Psoas muscle (tissue), 8 donors: ENCODE data around the gene SYCP2L. TPM values are rescaled to one million over a fixed set of nuclear protein-coding genes. Genes with fewer than 3 reads are reported as not detected.
"Not testable (repeated sequence)": the region's sequence is repeated elsewhere in the genome, so short reads cannot be mapped to it uniquely, and the experiment has no call there.

Source experiments
- ATAC-seq, 4 donors: fragments of 200-7000 bp; cut with Tn5 transposase; one replicate each; pipeline ENCODE4 v1.9.1; 2020; ENCODE audit warnings: moderate library complexity in 3 of 4, mild to moderate bottlenecking in 2 of 4
- DNase-seq, 2 donors: peaks; one replicate each; pipeline ENCODE4 v3.0.0-alpha.2; 2020
- H3K27ac ChIP-seq: fragments of 200-600 bp; one replicate; pipeline ENCODE4 v1.8.0; 2022
- H3K27me3 ChIP-seq, 3 donors: fragments of 200-600 bp in 1 of 3; one replicate each; pipeline versions ENCODE4 v1.6.1 to v1.8.0; 2013 to 2022; ENCODE audit warnings: low read length in 2 of 3, mild to moderate bottlenecking in 2 of 3, moderate library complexity in 1 of 3; ENCODE audit not compliant: insufficient read depth in 3 of 3
- H3K36me3 ChIP-seq, 2 donors: fragments of 200-600 bp in 1 of 2; one replicate each; pipeline versions ENCODE4 v1.6.1 to v1.8.0; 2013 to 2022; ENCODE audit warnings: low read depth in 1 of 2, mild to moderate bottlenecking in 1 of 2, moderate library complexity in 1 of 2; ENCODE audit not compliant: insufficient read depth in 1 of 2
- H3K4me1 ChIP-seq: fragments of 200-600 bp; one replicate; pipeline ENCODE4 v1.8.0; 2022
- H3K4me3 ChIP-seq: fragments of 200-600 bp; one replicate; pipeline ENCODE4 v1.8.0; 2022; ENCODE audit warnings: mild to moderate bottlenecking
- H3K9me3 ChIP-seq: fragments of 200-600 bp; one replicate; pipeline ENCODE4 v1.8.0; 2022
- WGBS, 3 donors: extraction: QIAGEN DNeasy Blood & Tissue Kit; methylation state at CpG; one replicate each; pipeline versions ENCODE4 v1.1.6 to v1.1.7; 2013; 5-methylcytosine and 5-hydroxymethylcytosine counted together
- intact Hi-C, 2 donors: fragments of 100-400 bp; cut with DNase I; formaldehyde crosslinking; loops; one replicate each; pipeline versions ENCODE4 v1.11.0 to v1.14.2; 2022
- polyA plus RNA-seq, 3 donors: library from polyadenylated mRNA; stranded (reverse); fragments of 200-250 nt; gene quantifications; one replicate each; pipeline ENCODE4 v1.2.3, GENCODE V29; 2013
- total RNA-seq, 4 donors: library from RNA; stranded (reverse); fragmentation: NEBNext Ultra II Directional in 2 of 4; extraction: Animal tissue kit (Norgen Biotek cat#: 25700) in 2 of 4; gene quantifications; one replicate each; pipeline versions ENCODE4 v1.2.1 to v1.2.4, GENCODE V29; 2021 to 2023
- TF ChIP-seq, protein P1 (sequence below): fragments of 200-600 bp; IDR thresholded peaks from one replicate; pipeline ENCODE4 v1.8.0; 2022; ENCODE audit warnings: antibody characterized with exemption
- donor health status: healthy with polysubstance abuse.
- donor health status: DM: no; HTN: no; CAD: no; lungs with moderate emphysema.
- donor health status: Bipolar disorder and iron deficiency.
- donor health status: healthy.
- donor health status: DM: yes; HTN: yes; CAD: no.
- donor health status: DM: no; HTN: no; CAD: no.
- donor health status: DM: no; HTN: no; CAD: no.
- donor health status: DM: yes; HTN: yes; CAD: no.

SYCP2L gene
- total and polyA plus RNA-seq, 7 donors, result 0.08 to 0.99 (median 0.19) TPM; not detected in 1

- TF ChIP-seq, protein P1, sequence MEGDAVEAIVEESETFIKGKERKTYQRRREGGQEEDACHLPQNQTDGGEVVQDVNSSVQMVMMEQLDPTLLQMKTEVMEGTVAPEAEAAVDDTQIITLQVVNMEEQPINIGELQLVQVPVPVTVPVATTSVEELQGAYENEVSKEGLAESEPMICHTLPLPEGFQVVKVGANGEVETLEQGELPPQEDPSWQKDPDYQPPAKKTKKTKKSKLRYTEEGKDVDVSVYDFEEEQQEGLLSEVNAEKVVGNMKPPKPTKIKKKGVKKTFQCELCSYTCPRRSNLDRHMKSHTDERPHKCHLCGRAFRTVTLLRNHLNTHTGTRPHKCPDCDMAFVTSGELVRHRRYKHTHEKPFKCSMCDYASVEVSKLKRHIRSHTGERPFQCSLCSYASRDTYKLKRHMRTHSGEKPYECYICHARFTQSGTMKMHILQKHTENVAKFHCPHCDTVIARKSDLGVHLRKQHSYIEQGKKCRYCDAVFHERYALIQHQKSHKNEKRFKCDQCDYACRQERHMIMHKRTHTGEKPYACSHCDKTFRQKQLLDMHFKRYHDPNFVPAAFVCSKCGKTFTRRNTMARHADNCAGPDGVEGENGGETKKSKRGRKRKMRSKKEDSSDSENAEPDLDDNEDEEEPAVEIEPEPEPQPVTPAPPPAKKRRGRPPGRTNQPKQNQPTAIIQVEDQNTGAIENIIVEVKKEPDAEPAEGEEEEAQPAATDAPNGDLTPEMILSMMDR, result no peak
- H3K27me3 ChIP-seq, result no peaks in the 10 kb centered on the region
- no peaks in the 10 kb centered on the region for H3K4me1 ChIP-seq
- no peak for DNase-seq
- intact Hi-C loops, result no loop called here
- H3K27ac ChIP-seq, result no peak overlapping the region
- H3K9me3 ChIP-seq, result peaks cover 6% of the 10 kb centered on the region
- 66 to 83% (median 80%) methylated on average over 7 of the region's 7 CpGs for WGBS, 3 donors
- no peak overlapping the region for H3K4me3 ChIP-seq
- H3K36me3 ChIP-seq, result no peaks in the 10 kb centered on the region
- no peak for ATAC-seq
Measured at GRCh38 chr6:10854922-10855632, 31.8 kb upstream of the SYCP2L start.

GRCh38 chr6:10857259-10857658 lies 29.6 kb upstream of the SYCP2L start:
- Histone ChIP-seq H3K9me3 (peaks cover 6% of the 10 kb centered on the region), H3K27me3 (no peaks in the 10 kb centered on the region), H3K4me3 (no peak overlapping the region), H3K4me1 (no peaks in the 10 kb centered on the region), H3K27ac (no peak overlapping the region), H3K36me3 (no peaks in the 10 kb centered on the region)
- DNase-seq (no peak), ATAC-seq (no peak)
- TF ChIP-seq, protein P1, result no peak
- WGBS, 3 donors, result 76 to 81% (median 81%) methylated on average over 2 of the region's 2 CpGs
- intact Hi-C loops, result no loop called here

GRCh38 chr6:10861086-10861485 lies 25.8 kb upstream of the SYCP2L start:
- 83 to 89% (median 88%) methylated on average over 2 of the region's 2 CpGs for WGBS, 3 donors
- no peaks in the 10 kb centered on the region for H3K9me3 ChIP-seq
- ATAC-seq (no peak), DNase-seq (no peak)
- TF ChIP-seq, protein P1, result no peak
- H3K4me1 ChIP-seq, result no peaks in the 10 kb centered on the region
- no peaks in the 10 kb centered on the region for H3K36me3 ChIP-seq
- no peak overlapping the region for H3K27ac ChIP-seq
- H3K4me3 ChIP-seq, result no peak overlapping the region
- intact Hi-C loops, result no loop called here
- H3K27me3 ChIP-seq, result no peaks in the 10 kb centered on the region

GRCh38 chr6:10862361-10862760 lies 24.5 kb upstream of the SYCP2L start:
- Histone ChIP-seq H3K27me3 (no peaks in the 10 kb centered on the region), H3K36me3 (no peaks in the 10 kb centered on the region), H3K9me3 (no peaks in the 10 kb centered on the region), H3K27ac (no peak overlapping the region), H3K4me3 (no peak overlapping the region), H3K4me1 (no peaks in the 10 kb centered on the region)
- TF ChIP-seq, protein P1, result no peak
- ATAC-seq, result no peak
- DNase-seq, result no peak
- WGBS, 3 donors, result 58 to 62% (median 59%) methylated on average over 4 of the region's 4 CpGs
- intact Hi-C loops, result no loop called here

DNA sequence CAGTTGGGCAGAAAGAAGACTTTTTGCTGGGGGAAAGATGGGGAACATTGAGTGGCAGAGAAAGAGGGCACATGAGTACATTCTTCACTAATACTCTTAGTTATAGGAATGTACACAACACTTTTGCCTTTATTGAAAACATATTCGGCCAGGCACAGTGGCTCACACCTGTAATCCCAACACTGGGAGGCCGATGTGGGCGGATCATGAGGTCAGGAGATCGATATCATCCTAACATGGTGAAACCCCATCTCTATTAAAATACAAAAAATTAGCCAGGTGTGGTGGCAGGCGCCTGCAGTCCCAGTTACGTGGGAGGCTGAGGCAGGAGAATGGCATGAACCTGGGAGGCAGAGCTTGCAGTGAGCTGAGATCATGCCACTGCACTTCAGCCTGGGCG lies 23.8 kb upstream of the SYCP2L start:
- intact Hi-C loops, H3K27me3 ChIP-seq, H3K9me3 ChIP-seq, H3K4me1 ChIP-seq, DNase-seq, H3K27ac ChIP-seq, H3K4me3 ChIP-seq, ATAC-seq, H3K36me3 ChIP-seq: not testable (repeated sequence)
- WGBS, 3 donors, result 92 to 100% (median 93%) methylated on average over 6 to 7 of the region's 7 CpGs

GRCh38 chr6:10866709-10867108 lies 20.1 kb upstream of the SYCP2L start:
- H3K9me3 ChIP-seq, ATAC-seq, H3K27ac ChIP-seq, H3K4me3 ChIP-seq, H3K4me1 ChIP-seq, H3K27me3 ChIP-seq, intact Hi-C loops, DNase-seq, H3K36me3 ChIP-seq: not testable (repeated sequence)
- 82 to 90% (median 89%) methylated on average over 3 of the region's 3 CpGs for WGBS, 3 donors
